GM23338 (cell line): ENCODE measurements around the gene SLX9.

ENCODE experiments used
- CREB1 ChIP-seq: fragments of 250-450 bp; sonication (Bioruptor Pico); IDR thresholded peaks from 2 replicates; pipeline ENCODE4 v1.5.0; 2020; ENCODE audit warnings: low read depth, mild to moderate bottlenecking, moderate library complexity
- EZH2 ChIP-seq: fragments of 200-600 bp; sonication (generic); IDR thresholded peaks from one replicate; pipeline ENCODE4 v1.8.0; 2017; ENCODE audit warnings: antibody characterized with exemption, mild to moderate bottlenecking, low read depth; ENCODE audit not compliant: unreplicated experiment
- EZH2phosphoT487 ChIP-seq: fragments of 200-600 bp; sonication (generic); IDR thresholded peaks from one replicate; pipeline ENCODE4 v1.8.1; 2018; ENCODE audit warnings: antibody characterized with exemption; ENCODE audit not compliant: unreplicated experiment
- JUNB ChIP-seq: IDR thresholded peaks from one replicate; pipeline ENCODE4 v1.6.1; 2016; ENCODE audit warnings: antibody characterized with exemption; ENCODE audit not compliant: unreplicated experiment
- NANOG ChIP-seq: IDR thresholded peaks from 2 replicates; pipeline ENCODE4 v1.6.1; 2016; ENCODE audit warnings: antibody characterized with exemption, borderline replicate concordance
- POLR2AphosphoS5 ChIP-seq: IDR thresholded peaks from 2 replicates; pipeline ENCODE4 v1.6.1; 2016; ENCODE audit warnings: antibody characterized with exemption, low read depth
- STAT1 ChIP-seq: IDR thresholded peaks from one replicate; pipeline ENCODE4 v1.6.1; 2016; ENCODE audit warnings: antibody characterized with exemption; ENCODE audit not compliant: unreplicated experiment
- ZNF114 ChIP-seq: fragments of 250-450 bp; sonication (Bioruptor Pico); IDR thresholded peaks from 2 replicates; pipeline ENCODE4 v1.5.0; 2020; ENCODE audit warnings: mild to moderate bottlenecking, moderate library complexity
- ZNF331 ChIP-seq: fragments of 250-450 bp; sonication (Bioruptor Pico); IDR thresholded peaks from 2 replicates; pipeline ENCODE4 v1.5.0; 2020; ENCODE audit warnings: low read depth, mild to moderate bottlenecking, moderate library complexity
- TF ChIP-seq, protein P1 (sequence below), 2 experiments: fragments of 200-600 bp in 1 of 2; sonication (generic) in 1 of 2; conservative IDR thresholded peaks; 2 replicates each; pipeline versions ENCODE4 v1.5.1 to v1.6.1; 2016 to 2017; ENCODE audit warnings: antibody characterized with exemption in 2 of 2, low read depth in 2 of 2, mild to moderate bottlenecking in 2 of 2, moderate library complexity in 1 of 2
- TF ChIP-seq, protein P2 (sequence below): IDR thresholded peaks from one replicate; pipeline ENCODE4 v1.6.1; 2018; ENCODE audit warnings: antibody characterized with exemption; ENCODE audit not compliant: unreplicated experiment

DNA sequence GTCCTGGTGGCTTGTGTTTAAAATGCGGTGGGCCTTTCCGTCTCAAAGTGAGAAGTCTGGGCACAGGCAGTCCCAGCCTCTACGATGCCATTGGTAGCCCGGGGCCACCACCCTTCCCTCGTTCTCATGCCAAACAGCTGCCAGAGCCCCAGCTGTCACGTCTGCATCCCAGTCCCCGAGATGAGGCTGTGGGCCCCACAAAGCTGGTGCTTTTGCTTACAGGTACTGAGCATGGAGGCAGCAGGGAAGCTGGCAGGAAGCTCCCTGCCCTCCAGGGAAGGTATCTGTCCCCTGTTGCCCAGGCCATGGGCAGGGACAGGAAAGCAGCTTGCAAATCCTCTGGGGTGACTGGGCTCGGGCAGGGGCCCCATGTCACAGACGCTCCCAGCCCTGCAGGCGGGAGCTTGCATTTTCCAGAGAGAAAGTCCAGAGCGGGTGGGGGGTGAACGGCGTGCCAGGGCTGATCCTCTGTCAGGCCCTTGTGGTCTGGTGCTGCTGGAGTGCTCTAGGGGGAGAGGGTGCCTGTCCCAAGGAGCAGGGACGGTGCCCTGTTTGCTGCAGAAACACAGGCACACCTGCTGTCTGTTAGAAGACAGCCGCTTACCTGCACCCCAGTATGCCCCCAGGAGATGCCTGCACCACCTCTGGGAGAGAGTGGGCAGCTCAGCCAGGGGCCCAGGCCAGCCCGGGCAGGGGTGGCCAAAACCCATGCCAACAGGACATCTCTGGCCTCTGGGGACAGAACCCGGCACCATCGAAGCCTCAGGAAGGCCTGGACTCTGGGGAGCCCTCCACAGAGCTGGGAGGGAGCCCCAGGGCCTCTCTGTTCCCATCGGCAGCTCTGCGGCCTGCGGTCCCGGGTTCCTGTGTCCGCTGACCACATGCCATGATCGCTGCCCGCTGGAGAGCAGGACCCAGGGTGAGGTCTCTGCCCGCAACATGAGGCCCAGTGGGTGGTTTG lies 45.9 kb downstream of the SLX9 start:
- no peak for TF ChIP-seq EZH2
- TF ChIP-seq, protein P1, sequence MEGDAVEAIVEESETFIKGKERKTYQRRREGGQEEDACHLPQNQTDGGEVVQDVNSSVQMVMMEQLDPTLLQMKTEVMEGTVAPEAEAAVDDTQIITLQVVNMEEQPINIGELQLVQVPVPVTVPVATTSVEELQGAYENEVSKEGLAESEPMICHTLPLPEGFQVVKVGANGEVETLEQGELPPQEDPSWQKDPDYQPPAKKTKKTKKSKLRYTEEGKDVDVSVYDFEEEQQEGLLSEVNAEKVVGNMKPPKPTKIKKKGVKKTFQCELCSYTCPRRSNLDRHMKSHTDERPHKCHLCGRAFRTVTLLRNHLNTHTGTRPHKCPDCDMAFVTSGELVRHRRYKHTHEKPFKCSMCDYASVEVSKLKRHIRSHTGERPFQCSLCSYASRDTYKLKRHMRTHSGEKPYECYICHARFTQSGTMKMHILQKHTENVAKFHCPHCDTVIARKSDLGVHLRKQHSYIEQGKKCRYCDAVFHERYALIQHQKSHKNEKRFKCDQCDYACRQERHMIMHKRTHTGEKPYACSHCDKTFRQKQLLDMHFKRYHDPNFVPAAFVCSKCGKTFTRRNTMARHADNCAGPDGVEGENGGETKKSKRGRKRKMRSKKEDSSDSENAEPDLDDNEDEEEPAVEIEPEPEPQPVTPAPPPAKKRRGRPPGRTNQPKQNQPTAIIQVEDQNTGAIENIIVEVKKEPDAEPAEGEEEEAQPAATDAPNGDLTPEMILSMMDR (conservative IDR thresholded peaks at IDR 0.05; ENCODE audit: low read depth in 2 of 2), result no peak
- no peak for TF ChIP-seq POLR2AphosphoS5
- TF ChIP-seq EZH2phosphoT487, result no peak
- TF ChIP-seq, protein P2, sequence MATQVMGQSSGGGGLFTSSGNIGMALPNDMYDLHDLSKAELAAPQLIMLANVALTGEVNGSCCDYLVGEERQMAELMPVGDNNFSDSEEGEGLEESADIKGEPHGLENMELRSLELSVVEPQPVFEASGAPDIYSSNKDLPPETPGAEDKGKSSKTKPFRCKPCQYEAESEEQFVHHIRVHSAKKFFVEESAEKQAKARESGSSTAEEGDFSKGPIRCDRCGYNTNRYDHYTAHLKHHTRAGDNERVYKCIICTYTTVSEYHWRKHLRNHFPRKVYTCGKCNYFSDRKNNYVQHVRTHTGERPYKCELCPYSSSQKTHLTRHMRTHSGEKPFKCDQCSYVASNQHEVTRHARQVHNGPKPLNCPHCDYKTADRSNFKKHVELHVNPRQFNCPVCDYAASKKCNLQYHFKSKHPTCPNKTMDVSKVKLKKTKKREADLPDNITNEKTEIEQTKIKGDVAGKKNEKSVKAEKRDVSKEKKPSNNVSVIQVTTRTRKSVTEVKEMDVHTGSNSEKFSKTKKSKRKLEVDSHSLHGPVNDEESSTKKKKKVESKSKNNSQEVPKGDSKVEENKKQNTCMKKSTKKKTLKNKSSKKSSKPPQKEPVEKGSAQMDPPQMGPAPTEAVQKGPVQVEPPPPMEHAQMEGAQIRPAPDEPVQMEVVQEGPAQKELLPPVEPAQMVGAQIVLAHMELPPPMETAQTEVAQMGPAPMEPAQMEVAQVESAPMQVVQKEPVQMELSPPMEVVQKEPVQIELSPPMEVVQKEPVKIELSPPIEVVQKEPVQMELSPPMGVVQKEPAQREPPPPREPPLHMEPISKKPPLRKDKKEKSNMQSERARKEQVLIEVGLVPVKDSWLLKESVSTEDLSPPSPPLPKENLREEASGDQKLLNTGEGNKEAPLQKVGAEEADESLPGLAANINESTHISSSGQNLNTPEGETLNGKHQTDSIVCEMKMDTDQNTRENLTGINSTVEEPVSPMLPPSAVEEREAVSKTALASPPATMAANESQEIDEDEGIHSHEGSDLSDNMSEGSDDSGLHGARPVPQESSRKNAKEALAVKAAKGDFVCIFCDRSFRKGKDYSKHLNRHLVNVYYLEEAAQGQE, result no peak
- no peak for TF ChIP-seq JUNB
- TF ChIP-seq ZNF331 (CRISPR knock-in tag), result no peak
- TF ChIP-seq NANOG, result no peak
- no peak for TF ChIP-seq ZNF114 (CRISPR knock-in tag)
- no peak for TF ChIP-seq STAT1
- TF ChIP-seq CREB1 (CRISPR knock-in tag), result no peak
